KOPT-K1 (cell line): ENCODE measurements around the gene TSHR.
"Not testable (repeated sequence)": the region's sequence is repeated elsewhere in the genome, so short reads cannot be mapped to it uniquely, and the experiment has no call there.

Source experiments
- H3K27ac ChIP-seq: fragments of 200-600 bp; sonication (generic); 2 replicates; pipeline ENCODE4 v1.5.1; 2016; ENCODE audit warnings: antibody characterized with exemption, mild to moderate bottlenecking, low read depth, low read length; ENCODE audit not compliant: poor library complexity, severe bottlenecking
- H3K36me3 ChIP-seq: fragments of 200-600 bp; sonication (generic); 2 replicates; pipeline ENCODE4 v1.5.1; 2017; ENCODE audit warnings: antibody characterized with exemption, mild to moderate bottlenecking, low read length, moderate library complexity; ENCODE audit not compliant: insufficient read depth
- H3K9me3 ChIP-seq: fragments of 200-600 bp; sonication (generic); 2 replicates; pipeline ENCODE4 v1.5.1; 2017; ENCODE audit warnings: antibody characterized with exemption, low read length, mild to moderate bottlenecking; ENCODE audit not compliant: insufficient read depth, poor library complexity, severe bottlenecking

Gene TSHR

DNA sequence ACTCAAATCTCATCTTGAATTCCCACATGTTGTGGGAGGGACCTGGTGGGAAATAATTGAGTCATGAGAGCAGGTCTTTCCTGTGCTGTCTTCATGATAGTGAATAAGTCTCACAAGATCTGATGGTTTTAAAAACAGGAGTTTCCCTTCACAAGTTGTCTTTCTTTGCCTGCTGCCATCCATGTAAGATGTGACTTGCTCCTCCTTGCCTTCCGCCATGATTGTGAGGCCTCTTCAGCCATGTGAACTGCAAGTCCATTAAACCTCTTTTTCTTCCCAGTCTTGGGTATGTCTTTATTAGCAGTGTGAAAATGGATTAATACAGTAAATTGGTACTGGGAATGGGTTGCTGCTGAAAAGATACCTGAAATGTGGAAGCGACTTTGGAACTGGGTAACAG lies 98.6 kb downstream of the TSHR start:
- not testable (repeated sequence) for H3K36me3 ChIP-seq, H3K27ac ChIP-seq
- peaks cover 51% of the 10 kb centered on the region for H3K9me3 ChIP-seq

DNA sequence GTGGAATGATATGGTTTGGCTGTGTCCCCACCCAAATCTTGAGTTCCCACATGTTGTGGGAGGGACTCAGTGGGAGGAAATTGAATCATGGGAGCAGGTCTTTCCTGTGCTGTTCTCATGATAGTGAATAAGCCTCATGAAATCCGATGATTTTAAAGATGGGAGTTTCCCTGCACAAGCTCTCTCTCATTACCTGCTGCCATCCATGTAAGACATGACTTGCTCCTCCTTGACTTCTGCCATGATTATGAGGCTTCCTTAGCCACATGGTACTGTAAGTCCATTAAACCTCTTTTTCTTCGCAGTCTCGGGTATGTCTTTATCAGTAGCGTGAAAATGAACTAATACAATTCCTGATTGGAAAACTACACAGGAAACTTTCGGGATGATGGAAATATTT lies 100.5 kb downstream of the TSHR start:
- peaks cover 51% of the 10 kb centered on the region for H3K9me3 ChIP-seq
- no peak overlapping the region for H3K27ac ChIP-seq

GRCh38 chr14:81062380-81062779 lies 107.0 kb downstream of the TSHR start:
- Histone ChIP-seq H3K27ac (no peak overlapping the region), H3K9me3 (no peaks in the 10 kb centered on the region), H3K36me3 (peaks cover 24% of the 10 kb centered on the region; the same call in 1 of the 2 replicates)

More for the DNA sequence above, 100.5 kb downstream of the TSHR start:
- peaks cover 10% of the 10 kb centered on the region; the same call in 1 of the 2 replicates for H3K36me3 ChIP-seq

DNA sequence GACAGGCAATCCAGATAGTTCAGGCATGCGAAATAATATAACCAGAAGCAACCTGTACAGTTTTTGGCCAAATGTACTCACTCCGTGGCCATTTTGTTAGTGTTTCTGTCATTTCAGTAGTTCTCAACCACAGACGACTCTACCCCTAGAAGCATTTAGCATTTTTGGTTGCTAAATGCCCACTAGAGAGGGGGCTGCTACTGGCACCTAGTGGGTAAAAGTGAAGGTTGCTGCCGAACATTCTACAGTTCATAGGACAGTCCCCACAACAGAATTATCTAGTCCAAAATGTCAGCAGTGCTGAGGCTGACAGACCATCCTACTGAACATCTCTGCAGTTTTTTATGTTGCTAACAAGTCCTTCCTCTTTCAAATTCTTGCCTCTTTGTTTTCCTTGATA lies 107.4 kb downstream of the TSHR start:
- Histone ChIP-seq H3K9me3 (no peaks in the 10 kb centered on the region), H3K27ac (no peak overlapping the region), H3K36me3 (peaks cover 24% of the 10 kb centered on the region; the same call in 1 of the 2 replicates)

GRCh38 chr14:81066672-81067071 lies 111.3 kb downstream of the TSHR start:
- H3K36me3 ChIP-seq: peaks cover 59% of the 10 kb centered on the region
- peaks cover 18% of the 10 kb centered on the region for H3K9me3 ChIP-seq
- H3K27ac ChIP-seq: no peak overlapping the region

GRCh38 chr14:81067156-81067555 lies 111.7 kb downstream of the TSHR start:
- Histone ChIP-seq H3K27ac (no peak overlapping the region), H3K36me3 (peaks cover 62% of the 10 kb centered on the region), H3K9me3 (peaks cover 18% of the 10 kb centered on the region)

- H3K36me3 ChIP-seq: peaks cover 61% of the 10 kb centered on the region
- peaks cover 22% of the 10 kb centered on the region for H3K9me3 ChIP-seq
- H3K27ac ChIP-seq: no peak overlapping the region
These were observed 112.9 kb downstream of the TSHR start for GRCh38 chr14:81068176-81068782.

DNA sequence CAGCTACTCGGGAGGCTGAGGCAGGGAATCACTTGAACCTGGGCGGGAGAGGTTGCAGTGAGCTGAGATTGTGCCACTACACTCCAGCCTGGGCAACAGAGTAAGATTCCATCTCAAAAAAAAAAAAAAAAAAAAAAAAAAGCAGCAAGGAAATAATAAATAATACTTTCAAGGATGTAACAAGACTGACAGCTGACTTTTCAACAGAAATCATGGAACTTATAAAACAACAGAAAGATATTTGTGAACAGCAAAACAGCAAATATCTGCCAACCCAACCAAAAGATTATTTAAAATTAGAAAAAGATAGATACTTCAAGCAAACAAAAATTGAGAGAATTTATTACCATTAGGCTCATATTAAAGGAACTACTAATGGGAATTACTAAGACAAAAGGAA lies 115.1 kb downstream of the TSHR start:
- Histone ChIP-seq H3K36me3 (peaks cover 55% of the 10 kb centered on the region), H3K27ac (no peak overlapping the region), H3K9me3 (peaks cover 22% of the 10 kb centered on the region)

- no peaks in the 10 kb centered on the region for H3K9me3 ChIP-seq
- H3K27ac ChIP-seq: no peak overlapping the region
- peaks cover 22% of the 10 kb centered on the region; the same call in 1 of the 2 replicates for H3K36me3 ChIP-seq
These were observed 130.2 kb downstream of the TSHR start for GRCh38 chr14:81085596-81085995.

DNA sequence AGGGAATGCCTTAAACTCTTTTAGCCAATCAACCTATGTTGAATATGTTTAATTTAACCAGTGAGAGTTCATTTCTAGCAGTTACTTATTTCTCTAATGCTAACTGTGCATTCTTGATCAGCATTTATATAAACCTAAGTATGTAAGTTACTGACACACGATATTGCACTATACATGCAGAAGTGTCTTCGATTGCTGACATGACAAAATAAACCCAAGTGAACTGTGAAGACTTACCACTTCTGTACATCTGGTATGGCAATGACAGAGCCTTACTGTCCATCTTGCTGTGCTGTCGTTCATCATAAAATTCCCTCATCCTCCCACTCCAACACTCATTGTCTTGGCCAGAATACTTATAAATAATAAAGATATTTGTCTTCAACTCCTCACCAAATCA lies 131.8 kb downstream of the TSHR start:
- Histone ChIP-seq H3K9me3 (no peaks in the 10 kb centered on the region), H3K36me3 (peaks cover 34% of the 10 kb centered on the region), H3K27ac (no peak overlapping the region)

- H3K9me3 ChIP-seq: no peaks in the 10 kb centered on the region
- H3K27ac ChIP-seq: no peak overlapping the region
- peaks cover 57% of the 10 kb centered on the region for H3K36me3 ChIP-seq
These were observed 135.7 kb downstream of the TSHR start for GRCh38 chr14:81091139-81091538.

DNA sequence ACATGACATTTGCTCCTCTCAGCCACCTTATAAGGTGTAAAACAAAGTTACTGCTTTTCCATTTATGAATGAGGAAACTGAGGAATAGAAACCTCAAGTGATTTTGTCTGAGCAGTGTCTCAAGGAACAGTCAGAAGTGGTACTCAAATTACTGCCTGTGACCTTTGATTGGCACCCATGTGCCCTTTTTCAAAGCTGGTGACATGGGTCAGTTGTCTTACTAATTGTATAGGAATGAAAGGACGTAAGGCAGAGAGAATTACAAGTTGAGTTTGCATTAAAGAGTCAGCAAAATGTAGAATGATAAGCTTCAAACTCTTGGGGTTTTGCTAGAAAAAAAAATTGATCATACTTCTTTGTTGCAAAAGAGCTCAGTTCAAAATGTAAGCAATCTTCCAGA lies 136.2 kb downstream of the TSHR start:
- Histone ChIP-seq H3K36me3 (peaks cover 60% of the 10 kb centered on the region), H3K9me3 (no peaks in the 10 kb centered on the region), H3K27ac (no peak overlapping the region)

DNA sequence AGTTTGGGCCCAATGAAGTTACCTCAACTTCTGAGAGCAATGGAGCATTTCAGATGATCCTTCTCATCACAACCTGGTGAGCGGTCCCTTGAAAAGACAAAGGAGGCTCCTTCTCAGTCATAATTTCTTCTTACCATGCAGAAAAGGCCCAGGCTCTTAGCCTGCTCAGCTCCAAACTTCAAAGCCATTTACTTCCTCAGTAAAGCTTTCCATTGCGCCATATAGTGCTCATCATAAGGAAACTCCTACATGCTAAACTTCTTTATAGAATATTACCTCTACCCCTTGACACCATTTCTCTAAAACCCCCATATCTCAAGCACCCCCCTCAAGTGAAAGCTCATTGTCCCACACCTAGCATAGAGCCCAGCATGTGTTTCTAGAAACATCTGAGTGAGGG lies 138.2 kb downstream of the TSHR start:
- no peaks in the 10 kb centered on the region for H3K9me3 ChIP-seq
- H3K27ac ChIP-seq: no peak overlapping the region
- H3K36me3 ChIP-seq: peaks cover 69% of the 10 kb centered on the region

- Histone ChIP-seq H3K27ac (no peak overlapping the region), H3K9me3 (no peaks in the 10 kb centered on the region), H3K36me3 (peaks cover 81% of the 10 kb centered on the region)
These were observed 140.1 kb downstream of the TSHR start for GRCh38 chr14:81095539-81095938.

GRCh38 chr14:81096656-81097055 lies 141.2 kb downstream of the TSHR start:
- Histone ChIP-seq H3K9me3 (no peaks in the 10 kb centered on the region), H3K36me3 (peaks cover 85% of the 10 kb centered on the region), H3K27ac (no peak overlapping the region)

DNA sequence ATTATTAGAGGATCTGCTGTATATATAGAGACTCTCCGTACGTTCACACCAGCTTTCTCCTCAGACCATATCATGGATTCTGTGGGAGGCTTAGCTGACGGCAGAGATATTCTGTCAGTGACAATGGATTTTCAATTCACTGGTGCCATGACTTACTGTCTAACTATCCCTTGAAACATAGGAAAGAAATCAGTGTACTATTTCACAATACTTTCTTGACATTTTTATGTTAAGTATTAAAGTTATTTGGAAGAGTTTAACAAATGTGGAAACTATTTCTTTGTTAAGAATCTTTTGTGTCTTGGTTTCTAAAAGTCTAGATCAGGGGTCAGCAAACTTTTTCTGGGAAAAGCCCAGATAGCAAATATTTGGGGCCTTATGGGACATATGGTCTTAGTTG lies 146.8 kb downstream of the TSHR start:
- Histone ChIP-seq H3K27ac (no peak overlapping the region), H3K36me3 (peaks cover 54% of the 10 kb centered on the region), H3K9me3 (no peaks in the 10 kb centered on the region)
